NCI-H2227 (cell line): ENCODE data around the gene LRIG2.
"Not testable (repeated sequence)": the region's sequence is repeated elsewhere in the genome, so short reads cannot be mapped to it uniquely, and the experiment has no call there.

ENCODE experiments used
- DNase-seq: peaks from one replicate; lab custom pipeline; 2025; ENCODE audit not compliant: unreplicated experiment; lab: John Stamatoyannopoulos, UW

LRIG2 gene

DNA sequence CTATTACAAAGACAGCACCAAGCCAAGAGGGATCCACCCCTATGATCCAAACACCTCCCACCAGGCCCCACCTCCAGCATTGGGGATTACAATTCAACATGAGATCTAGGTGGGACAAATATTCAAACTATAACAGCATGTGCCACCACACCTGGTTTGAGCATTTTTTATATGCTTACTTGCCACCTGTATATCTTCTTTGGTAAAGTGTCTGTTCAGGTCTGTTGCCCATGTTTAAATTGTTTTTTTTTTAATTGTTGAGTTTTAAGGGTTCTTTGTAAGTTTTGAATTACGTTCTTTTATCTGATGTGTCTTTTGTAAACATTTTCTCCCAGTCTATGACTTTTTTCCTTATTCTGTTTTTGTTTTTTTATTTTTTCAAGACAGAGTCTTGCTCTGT is 83.4 kb downstream of the LRIG2 start:
- DNase-seq: no peak

DNA sequence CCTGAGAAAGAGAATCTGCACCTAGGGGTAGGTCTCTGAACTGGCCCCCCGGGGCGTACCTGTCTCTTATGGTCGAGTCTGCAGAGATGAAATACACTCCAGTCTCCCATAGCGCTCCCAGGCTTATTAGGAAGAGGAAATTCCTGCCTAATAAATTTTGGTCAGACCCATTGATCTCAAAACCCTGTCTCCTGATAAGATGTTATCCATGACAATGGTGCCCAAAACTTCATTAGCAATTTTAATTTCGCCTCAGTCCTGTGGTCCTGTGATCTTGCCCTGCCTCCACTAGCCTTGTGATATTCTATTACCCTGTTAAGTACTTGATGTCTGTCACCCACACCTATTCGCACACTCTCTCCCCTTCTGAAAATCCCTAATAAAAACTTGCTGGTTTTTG is 85.7 kb downstream of the LRIG2 start:
- DNase-seq: not testable (repeated sequence)

DNA sequence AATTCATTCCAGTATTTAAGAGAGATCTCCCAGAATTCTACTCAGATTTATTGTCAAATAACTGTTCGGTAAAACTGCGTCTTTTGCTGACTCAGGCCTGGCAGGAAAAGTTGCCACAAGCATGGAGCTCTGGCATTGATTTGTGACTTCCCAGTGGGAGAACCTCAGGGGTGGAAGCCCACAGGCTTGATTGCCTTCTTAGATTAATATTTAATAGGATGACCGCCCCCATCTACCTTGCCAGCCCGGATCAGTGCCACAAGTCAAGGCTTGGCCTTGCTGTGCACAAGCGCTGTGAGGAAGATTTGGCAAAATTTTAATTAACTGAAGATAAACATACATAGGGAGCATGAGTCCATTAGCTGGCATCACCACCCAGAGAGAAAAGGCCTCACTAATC is 93.5 kb downstream of the LRIG2 start:
- no peak for DNase-seq

DNA sequence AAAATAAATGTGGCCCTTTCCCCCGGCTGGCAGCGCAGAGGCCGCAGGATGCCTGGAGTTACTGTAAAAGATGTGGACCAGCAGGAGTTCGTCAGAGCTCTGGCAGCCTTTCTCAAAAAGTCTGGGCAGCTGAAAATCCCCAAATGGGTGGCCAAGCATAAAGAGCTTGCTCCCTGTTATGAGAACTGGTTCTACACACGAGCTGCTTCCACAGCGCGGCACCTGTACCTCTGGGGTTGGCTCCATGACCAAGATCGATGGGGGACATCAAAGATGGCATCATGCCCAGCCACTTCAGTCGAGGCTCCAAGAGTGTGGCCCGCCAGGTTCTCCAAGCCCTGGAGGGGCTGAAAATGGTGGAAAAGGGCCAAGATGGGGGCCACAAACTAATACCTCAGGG is 95.9 kb downstream of the LRIG2 start:
- no peak for DNase-seq

DNA sequence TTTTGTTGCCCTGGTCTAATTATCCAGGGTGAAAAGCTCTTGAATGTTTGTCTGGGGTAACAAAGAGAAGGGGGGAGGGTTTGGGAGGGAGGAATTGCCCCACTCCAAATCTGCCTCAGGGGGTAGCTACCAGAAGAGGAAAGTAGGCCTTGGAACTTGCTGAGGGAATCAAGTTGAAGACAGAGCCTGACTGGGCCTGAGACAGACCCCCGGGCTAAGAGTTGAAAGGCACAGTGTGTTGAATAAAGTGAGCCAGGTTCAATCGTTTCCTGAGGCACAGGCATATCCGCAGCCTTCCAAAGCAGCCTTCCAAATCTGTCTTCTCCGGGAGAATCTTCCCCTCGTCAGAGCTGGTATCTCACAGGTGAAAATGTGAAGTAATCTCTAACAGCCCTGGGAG is 96.6 kb downstream of the LRIG2 start:
- no peak for DNase-seq

DNA sequence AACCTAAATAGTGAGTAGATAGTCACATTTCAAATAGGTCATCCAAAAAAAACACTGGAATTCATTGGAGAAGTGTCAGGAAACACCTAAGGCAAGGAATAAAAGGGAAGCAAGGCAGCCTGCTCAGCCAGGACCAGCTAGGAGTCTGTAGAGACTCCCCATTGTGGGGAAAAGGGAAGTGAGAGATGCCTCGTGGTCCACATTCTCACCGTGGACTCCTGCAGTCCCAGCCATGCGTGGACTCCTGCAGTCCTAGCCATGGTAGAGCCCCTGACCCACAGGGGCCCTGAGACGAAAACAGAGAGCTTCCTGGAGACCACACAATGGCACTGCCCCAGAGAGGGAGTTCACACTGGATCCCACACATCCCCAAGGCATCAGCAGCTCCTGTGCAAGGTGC is 97.5 kb downstream of the LRIG2 start:
- no peak for DNase-seq

DNA sequence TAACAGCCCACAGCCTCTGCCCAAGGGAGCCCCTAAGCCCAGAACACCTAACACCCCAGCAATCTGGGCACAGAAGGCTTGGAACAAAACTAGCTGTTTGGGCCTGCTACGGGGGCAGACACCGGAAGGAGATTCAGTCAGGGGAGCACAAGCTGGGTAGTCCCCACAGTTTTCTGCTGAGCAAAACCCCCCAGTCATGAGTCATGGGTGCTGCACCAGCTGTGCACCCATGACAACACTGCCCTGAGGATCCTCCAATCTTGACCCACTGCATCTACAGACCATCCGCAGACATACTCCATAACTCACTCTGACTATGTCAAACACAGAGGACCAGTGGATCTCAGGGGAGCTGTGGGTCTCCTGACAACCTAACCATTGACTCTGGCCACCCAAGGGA is 105.1 kb downstream of the LRIG2 start:
- DNase-seq: no peak

DNA sequence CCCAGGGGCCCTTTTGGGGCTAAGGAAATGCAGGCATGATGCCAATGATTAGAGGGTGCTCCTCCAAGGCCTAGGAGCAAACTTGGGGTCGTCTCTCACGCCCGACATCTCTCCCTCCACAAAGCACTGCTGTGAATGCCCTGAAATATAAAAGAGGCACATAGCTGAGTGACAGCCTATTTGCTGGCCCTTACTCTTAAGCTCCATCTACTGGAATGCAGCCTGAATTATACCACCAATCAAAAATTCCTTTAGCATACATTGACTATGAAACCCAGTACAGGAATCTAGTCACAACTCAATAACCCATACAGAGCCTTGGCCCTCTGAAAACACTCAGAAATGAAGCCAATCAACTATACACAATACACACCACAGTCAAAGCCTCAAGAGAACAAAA is 105.5 kb downstream of the LRIG2 start:
- DNase-seq: no peak
